ENCODE results near the gene CARMIL3.

The CARMIL3 gene

GRCh38 chr14:24069411-24069735, 17.6 kb downstream of the CARMIL3 start:
- POLR2A ChIA-PET = no interaction called here
- CTCF ChIA-PET = interaction anchor here (1.1 to 6.6 kb wide), 3 partner anchors 13 to 39 kb away, joined by 3 to 66 read pairs (median 34); no protein-coding TSS in a partner anchor
- DNase-seq (ENCODE audit: low read depth, low spot score) = no peak
- TF ChIP-seq CTCF (IDR thresholded peaks at IDR 0.05; ENCODE audit: insufficient read depth, low read length, missing control alignments) = no peak
- no peak overlapping the region for H3K4me3 ChIP-seq (ENCODE audit: low read depth, low read length)

DNA sequence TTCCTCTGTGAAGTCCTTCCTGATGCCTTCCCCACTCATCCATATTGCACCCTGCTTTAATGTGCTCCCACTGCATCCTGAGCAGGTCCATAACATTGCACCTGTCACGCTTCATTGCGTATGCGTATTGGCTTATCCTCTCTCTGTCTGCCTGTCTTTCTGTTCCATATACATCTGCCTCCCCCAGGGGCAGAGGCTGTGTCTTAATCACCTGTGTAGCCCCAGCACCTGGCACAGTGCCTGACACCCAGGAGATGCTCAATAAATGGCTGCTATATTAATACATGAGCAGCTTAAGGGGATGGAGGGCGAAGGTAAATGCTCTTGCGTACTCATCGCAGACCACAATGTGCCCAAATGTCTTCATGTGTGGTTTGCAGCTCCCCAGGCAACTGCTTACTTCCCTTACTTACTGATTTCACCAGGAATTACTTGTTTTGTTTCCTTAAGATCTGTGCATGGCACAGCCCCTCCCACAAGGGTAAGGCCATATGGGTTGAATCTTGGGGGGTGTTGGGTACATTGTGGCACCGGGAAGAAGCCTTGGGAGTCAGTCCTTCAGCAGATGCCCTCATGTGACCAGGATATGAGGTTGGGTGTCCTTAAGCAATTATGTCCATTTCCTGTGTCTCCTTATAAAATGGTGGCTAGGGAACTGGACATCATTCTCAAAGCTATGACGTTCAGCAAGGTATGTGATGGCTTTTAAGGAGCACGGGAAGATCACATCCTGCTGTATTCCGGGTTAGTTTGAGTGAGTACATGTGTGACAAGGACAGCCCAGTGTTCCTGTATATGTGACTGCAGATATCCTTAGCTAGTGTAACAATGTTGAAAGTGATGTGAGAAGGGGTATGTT, 18.7 kb downstream of the CARMIL3 start:
- TF ChIP-seq CTCF (IDR thresholded peaks at IDR 0.05; ENCODE audit: insufficient read depth, low read length, missing control alignments) = no peak
- H3K4me3 ChIP-seq (ENCODE audit: low read depth, low read length) = no peak overlapping the region
- no peak for DNase-seq (ENCODE audit: low read depth, low spot score)
- CTCF ChIA-PET = interaction anchor here (0.7 to 6.6 kb wide), 8 partner anchors 10 to 227 kb away, joined by 3 to 66 read pairs (median 4); no protein-coding TSS in a partner anchor
- POLR2A ChIA-PET = no interaction called here

DNA sequence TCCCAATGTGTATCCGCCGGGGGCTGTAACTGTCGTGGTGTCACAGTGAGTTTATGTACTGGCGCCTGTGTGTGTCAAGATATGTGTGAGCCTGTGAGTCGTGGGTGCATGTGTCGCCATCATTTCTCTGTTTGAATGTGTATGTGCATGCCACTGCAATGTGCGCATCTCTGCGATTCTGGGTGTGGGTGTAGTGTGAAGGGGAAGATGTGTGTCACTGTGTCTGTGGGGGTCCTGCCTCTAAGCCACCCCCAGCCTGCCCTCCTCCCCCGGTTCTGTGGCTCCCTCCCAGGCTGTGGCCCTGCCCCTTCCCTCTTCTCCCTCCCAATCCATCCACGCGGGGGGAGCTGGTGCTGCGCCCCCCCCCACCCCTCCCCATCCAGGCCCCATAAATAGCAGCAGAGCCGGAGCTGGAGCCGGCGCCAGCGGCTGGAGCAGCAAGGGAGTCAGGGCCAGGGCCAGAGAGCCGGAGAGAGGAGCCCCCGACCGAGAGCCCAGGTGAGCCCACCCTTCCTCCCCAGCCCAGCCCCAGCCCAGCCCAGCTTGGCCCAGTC, 19.4 kb downstream of the CARMIL3 start, which contains the start of gene CPNE6:
CPNE6 (plus strand) TSS at position 419 of the 554 bp plus-strand sequence. CDS start 1,375 bp downstream, outside the sequence.
- TF ChIP-seq CTCF (IDR thresholded peaks at IDR 0.05; ENCODE audit: insufficient read depth, low read length, missing control alignments) = no peak
- POLR2A ChIA-PET = no interaction called here
- CTCF ChIA-PET = interaction anchor here (0.7 to 6.6 kb wide), 8 partner anchors 9 to 226 kb away, joined by 3 to 66 read pairs (median 4); no protein-coding TSS in a partner anchor
- no peak within 1 kb of the TSS for H3K4me3 ChIP-seq (ENCODE audit: low read depth, low read length)
- no peak for DNase-seq (ENCODE audit: low read depth, low spot score)

- DNase-seq (ENCODE audit: low read depth, low spot score) = no peak
- TF ChIP-seq CTCF (IDR thresholded peaks at IDR 0.05; ENCODE audit: insufficient read depth, low read length, missing control alignments) = no peak
- H3K4me3 ChIP-seq (ENCODE audit: low read depth, low read length) = no peak overlapping the region
- POLR2A ChIA-PET = no interaction called here
- CTCF ChIA-PET = interaction anchor here (1.5 to 6.6 kb wide), 3 partner anchors 11 to 19 kb away, joined by 5 to 66 read pairs (median 34); no protein-coding TSS in a partner anchor
Observed at GRCh38 chr14:24071836-24072430, 20.1 kb downstream of the CARMIL3 start.

- ChIA-PET CTCF (interaction anchor here (0.9 to 4.8 kb wide), 2 partner anchors 9 to 18 kb away, joined by 6 to 34 read pairs; no protein-coding TSS in a partner anchor), POLR2A (no interaction called here)
- no peak for DNase-seq (ENCODE audit: low read depth, low spot score)
- no peak overlapping the region for H3K4me3 ChIP-seq (ENCODE audit: low read depth, low read length)
- no peak for TF ChIP-seq CTCF (IDR thresholded peaks at IDR 0.05; ENCODE audit: insufficient read depth, low read length, missing control alignments)
Observed at GRCh38 chr14:24072436-24072835, 20.6 kb downstream of the CARMIL3 start.

Measured in AG04449 (cell line).